Measurements from ENCODE around the gene RNLS.

Gene RNLS

DNA sequence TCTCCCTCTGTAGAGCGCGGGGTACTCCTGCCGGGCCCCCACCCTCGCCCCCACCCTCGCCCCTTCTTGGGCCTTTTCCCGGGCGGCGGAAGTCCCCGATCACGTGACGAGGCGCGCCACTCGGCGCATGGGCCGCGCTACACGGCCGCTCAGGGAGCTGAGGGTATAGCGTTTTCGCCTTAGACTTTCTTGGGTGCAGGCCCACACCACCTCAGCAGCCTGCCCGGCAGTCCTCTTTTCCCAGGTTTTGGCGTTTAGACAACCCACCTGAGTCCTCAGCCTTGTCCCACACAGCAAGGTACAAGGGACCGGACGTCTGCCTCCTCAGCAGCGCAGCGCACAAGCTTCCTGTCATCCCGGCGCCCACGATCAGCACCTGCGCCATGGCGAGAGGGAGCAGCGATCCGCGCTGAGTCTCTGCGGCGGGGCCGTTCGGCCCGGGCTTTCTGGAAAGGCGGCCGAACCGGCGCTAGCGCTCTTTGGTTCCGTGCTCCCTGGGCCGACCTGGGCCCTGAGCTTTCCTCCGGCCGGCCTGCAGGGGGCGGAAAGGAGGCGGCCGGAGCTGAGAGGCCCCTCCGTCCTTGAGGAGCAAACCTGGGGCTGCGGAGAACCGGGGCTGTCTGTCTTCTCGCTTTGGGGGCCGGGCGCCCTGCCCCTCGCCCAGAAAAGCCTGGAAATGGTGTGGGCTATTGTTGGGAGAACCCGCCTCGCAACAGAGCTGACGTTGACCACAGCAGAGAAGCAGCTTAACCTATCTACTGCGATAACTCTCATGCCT, at the start of gene RNLS:
RNLS (minus strand) TSS at position 513 of the 778 bp plus-strand sequence.
- DNase-seq, result peak; percentile 49

DNA sequence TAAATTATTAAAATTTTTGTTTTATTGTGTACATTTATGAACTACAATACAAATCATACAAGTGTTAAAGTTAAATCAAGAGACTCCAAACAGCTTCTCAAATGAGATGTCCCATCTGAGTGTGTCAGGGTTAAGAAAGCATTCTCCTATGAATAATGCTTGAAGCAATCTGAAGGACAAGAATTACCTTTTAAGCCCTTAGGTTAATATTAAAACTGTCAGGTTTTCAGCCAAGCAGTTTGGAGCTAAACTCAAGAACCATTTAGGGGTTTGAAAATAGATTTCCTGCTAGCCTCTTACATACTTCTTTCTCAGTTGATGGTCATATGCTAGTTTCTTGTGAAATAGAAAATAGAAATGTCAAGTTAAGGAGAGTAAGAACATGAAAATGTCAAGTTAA, 41.7 kb upstream of the RNLS start:
- no peak for DNase-seq

DNA sequence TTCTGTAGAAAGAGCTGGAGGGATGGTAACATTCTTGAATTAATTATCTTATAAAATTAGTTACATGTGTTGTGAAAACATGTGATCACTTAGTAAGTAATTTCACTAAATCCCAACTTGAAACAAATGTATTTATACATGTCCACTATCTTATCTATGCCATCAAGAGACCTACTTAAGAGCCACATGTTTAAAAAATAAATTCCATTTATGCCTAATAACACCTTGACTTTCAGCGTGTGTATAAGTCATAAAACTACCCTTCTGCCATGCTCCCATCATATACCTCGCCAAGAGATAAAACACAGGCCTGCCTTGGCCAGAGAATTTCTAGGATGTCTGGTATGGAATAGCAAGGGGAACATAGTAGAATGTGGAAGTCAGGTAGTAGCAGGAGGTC, 40.7 kb upstream of the RNLS start:
- DNase-seq, result no peak

DNA sequence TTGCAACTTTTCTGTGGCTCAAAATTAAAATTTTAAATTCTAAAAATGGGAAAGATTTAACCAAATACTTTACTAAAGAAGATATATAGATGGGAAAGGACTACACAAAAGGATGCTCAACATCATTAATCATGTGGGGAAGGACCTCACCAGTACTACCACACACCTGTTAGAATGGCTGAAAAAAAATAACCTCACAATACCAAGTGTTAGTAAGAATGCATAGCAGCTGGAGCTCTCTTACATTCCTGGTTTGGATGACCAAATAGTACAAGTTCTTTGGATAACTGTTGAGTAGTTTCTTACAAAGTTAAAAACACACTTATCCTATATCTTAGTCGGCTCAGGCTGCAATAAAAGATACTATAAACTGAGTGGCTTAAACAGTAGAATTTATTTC, 37.3 kb upstream of the RNLS start:
- DNase-seq, result no peak

DNA sequence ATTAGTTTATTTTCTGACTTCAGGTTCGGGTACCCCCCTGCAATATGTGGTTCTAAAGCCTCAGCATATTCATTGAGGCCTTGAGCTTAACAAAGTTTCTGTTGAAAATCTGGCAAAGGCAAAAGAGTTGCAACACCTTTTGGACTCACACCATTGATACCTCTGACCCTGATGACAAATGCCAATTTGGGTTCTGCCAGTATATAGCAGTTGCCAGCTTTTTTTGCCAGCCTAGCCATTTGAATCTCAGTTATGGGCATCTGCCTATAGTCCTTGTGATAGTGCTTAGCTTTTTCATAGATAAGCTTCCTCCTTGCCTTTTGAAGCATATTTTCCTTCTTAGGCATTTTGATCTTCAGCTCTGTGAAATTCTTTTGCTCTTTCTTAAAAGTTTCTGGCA, 35.4 kb upstream of the RNLS start:
- DNase-seq, result no peak

DNA sequence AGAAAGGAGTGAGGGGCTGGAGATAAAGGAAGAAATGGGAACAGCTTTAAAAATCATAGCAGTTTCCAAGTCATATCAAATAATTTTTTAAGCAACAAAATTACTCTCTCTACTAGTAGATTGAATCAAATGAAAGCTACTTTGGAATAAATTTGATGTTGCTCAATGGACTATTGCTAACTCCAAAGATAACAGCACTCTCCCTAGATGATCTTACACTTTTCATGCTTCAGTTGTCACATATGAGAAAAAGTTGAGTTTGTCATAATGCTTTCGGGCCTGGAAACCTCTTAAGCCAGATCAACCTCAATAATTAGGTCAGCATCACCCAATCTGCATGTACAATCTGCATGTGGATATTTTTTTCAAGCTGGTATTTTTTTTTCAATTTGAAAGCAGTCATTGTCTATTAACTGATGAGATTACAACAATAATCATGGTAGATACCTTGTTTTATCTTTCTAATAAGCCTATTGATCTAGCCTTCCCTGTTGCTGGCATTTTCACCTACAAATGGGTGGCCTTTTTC, 34.7 kb upstream of the RNLS start:
- DNase-seq, result no peak

DNA sequence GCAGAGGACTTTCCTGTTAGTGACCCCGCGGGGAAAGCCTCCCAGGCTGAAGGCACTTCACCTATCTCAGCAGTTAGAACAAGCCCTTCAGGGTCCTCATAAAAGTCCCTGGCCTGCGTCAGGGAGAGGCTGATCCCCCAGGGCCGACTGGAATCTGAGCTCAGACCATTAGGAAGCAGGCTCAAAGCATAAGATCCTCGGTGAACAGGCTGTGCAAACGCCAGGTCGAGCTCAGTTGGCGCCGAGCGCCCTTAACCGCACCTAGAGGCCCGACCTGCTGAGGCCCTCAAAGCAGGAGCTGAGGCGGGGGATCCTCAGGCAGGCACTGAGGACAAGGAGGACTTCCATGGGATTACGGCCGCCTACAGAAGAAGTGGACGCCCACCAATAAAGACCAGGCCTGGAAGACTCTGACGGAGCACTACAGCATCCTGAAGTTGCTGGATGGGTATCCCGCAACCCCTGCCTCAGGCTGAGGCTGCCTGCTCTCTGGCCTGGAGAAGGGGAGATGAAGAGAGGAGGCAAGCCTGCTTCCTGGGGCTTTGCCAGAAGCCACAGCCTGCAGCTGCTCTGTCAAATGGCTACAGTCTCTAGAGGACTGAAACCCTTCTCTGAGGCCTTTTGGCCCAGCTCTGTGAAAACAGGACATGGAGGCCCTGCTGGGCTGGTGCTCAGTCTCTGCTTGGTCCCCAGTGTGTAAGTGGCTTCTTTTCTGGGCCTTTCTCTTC, 33.3 kb upstream of the RNLS start:
- DNase-seq, result no peak

DNA sequence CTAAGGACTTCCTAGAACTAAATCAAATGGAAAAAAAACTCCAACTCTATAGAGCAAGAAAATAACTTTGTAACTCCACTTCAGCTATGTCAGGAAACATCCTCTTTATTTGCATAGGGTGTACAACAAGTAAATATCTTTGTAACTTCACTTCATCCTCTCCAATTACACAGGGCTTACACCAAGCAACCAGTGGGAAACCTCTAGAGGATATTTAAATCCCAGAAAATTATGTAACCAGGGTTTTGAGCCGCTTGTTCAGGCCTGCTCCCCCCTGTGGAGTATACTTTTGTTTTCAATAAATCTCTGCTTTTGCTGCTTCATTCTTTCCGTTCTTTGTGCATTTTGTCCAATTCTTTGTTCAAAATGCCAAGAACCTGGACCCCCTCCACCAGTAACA, 25.7 kb upstream of the RNLS start:
- no peak for DNase-seq

DNA sequence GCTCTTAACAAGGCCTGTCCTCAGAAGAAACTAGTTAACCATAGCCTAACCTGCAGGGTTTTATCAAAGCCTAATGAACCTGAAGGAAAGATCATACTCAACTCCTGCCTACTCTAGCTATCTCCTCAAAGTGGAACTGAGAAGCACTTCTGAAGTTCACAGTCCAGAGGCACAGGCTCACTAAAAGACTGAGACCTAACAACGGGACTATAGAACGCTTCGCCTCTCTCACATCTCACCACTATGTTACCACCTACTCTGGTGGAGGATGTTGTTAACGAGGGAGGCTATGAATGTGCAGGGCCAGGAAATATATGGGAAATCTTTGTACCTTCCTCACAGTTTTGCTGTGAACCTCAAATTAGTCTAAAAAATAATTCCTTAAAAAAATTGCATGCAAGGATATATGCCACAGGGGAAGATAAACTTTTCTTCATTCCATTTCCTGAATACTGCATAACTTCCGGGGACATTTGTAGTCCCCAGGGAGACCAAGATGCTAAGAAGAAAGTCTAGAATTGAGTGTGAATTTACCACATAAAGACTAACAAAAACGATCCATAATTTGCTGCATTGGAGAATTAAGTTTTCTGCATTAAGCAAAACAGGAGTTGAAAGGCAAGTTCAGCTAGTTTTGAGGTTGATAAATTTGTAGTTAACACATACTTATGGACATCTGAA, 25.1 kb upstream of the RNLS start:
- no peak for DNase-seq

DNA sequence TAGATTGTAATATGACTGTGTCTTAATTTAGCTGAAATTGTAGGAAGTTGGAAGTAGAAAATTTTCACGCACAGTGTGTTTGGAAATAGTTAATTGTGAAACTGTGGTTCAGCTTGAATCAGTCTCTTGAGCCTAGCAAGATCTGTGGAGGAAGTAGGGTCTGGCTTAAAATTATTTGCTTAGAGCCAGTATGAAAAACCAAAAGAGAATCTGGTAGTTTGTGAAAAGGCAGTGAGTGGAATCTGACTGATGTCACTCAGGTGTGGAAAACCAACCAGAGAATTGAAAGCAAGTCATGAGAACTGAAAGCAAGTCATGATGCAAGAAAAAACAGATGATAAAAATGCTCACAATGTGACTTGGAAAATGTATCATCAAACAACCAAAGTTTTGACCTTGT, 14.9 kb upstream of the RNLS start:
- no peak for DNase-seq

DNA sequence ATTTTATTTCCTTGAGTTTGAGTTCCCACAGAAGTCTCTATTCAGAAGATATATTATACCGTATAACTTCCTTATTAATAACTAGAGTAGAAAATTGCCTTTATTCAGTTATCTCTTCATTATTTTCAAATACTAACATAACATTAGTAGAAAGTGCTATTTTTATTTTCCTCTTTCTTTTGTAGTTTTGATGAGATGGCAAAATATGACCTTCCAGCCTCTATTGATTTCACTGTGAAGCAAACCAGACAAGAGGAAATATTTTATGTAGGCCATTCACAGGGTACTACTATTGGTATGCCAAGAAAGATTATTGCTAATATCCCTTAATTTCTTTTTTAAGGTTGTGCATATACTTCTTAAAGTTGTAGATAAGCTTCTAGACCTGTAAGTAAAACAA, 11.4 kb upstream of the RNLS start:
- no peak for DNase-seq

DNA sequence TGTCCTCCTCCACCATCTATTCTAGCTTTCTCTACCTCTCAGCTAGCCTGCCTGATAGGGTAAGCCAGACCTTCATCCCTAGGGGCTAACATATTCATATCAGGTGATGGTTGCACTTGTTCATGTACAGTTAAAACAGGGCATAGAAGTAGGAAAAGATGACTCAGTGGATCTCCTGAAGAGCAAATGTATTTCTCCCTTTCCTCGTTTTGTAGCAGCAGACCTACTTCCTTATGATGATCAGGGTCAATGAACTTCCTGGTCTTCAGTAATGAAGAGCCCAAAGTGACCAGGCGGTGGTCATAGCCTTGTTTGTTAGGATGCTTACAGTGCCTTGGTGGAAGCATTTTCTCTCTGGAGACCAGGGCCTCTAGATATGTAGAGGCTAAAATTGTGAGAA, 9.8 kb upstream of the RNLS start:
- no peak for DNase-seq

DNA sequence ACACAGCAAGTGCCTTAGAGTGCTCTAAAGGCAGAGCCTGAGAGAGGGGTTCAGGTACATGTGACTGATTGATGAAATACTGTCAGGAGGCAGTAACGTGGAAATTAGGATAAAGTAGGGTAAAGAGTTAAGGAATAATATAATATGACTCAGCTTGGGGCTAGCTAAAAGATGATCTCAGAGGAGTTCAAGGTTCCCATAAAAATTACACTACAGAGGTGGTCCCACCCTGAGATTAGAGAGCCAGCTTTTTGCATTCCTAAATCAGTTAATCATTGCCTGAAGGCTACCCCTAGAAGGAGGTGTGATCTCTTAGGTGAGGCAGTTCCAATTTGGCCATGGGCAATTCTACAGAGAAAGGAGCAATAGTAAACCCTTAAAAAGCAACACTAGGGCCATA, 9.3 kb upstream of the RNLS start:
- DNase-seq, result no peak

DNA sequence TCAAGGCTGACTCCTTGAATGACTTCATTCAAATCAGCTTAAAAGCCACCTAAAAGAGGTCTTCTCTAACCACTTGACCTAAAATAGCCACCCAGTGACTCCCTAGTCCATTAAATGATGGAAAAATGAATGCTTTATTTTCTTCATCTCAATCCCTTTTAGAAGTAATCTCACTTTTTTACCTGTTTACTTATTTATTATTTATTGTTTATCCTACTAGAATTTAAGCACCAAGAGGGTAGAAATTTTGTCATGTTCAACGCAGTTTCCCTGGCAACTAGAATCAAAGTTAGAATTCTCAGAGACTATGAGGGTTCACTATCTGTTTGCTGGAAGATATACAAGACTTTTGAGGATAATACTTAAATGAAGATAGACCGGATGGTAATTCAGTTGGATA, 3.3 kb upstream of the RNLS start, which contains the start of gene LIPJ:
LIPJ (plus strand) TSS at position 301 of the 400 bp plus-strand sequence. CDS start 3,926 bp downstream, outside the sequence.
- DNase-seq, result no peak

DNA sequence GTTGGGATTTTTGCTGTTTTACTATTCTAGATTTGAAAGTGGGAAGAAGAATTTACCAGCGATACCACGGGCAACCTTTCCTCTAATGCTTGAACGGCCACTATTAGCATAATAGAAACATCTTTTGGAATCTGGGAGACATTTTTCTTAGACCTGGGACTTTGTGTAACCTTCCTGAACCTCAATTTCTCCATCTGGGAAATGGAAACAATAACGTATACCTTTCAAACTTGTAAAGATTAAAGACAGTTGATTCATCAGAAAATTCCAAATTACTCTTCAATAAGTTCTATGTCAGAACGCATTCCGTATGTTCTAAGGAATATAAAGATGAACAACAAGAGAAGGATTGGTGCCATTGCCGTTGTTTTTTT, 453 bp upstream of the RNLS start:
- no peak for DNase-seq

DNA sequence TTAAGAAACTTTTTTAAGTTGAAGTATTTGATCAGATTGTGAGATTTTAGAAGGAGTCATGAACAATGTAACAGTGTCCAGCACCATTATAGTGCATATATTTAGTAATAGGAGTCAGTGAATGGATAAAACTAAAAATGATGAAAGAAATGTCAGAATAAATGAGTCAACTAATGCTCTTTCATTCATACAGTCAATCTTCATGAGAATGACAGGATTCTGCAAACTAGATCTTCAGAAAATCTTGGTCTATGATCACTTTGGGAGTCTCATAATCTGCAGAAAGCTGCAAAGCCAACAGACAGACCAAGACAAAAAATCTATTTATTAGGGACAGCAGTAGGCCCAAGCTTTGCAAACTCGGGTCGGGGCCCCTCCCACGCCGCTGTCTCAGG, 710 bp downstream of the RNLS start:
- DNase-seq, result no peak

DNA sequence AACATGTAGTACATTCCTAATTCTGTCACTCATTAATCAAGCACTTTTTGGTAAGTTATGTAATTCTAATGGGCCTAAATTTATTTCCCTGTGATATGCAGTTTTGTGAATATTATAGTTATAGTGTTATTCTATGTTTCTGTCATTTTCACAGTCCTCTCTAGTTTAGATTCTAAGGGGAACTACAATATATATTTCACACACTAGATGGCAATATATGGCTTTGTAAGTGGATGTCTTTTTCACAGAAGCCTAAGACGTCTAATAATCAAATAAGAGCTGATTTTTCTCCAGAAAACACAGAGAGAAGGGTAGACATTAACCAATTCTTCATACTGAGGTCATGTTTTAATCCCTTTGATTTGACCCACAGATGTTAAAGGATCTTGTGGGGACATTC, 18.0 kb downstream of the RNLS start:
- DNase-seq, result no peak

DNA sequence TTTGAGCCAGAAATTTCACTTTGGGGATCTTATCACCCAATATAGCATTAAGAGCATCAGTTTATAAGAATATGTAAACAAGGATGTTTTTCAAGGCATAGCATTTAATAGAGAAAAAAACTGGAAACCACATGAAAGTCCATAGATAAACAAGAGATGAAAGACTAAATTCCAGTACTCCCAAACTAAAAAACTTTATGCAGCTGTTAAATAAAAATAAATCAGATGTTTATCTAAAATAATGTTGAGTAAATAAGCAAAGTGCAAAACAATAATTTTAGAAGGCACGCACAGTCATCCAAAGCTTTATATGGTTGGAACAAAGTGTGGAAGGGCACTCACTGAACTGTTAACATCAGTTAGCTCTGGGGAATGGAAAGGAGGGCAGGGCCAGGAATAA, 21.0 kb downstream of the RNLS start:
- DNase-seq, result no peak

DNA sequence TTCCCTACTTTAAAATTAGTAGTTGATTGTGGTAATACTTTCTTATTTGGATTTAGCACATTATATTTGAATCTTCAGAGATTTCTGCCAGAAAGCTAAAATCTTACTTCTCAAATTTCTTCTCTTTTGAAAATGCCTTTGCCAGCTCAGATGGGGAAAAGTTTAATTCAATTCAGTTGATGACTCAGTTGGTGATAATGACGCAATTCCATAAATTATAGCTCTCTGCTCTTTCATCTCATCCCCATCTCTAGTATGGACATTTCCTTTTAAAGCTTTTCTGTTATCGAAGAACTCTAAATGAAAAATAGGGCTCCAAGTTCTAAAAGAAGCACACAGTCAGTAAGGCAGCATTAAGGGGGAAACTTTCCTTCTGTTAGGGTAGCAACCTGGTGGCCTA, 25.5 kb downstream of the RNLS start:
- no peak for DNase-seq

DNA sequence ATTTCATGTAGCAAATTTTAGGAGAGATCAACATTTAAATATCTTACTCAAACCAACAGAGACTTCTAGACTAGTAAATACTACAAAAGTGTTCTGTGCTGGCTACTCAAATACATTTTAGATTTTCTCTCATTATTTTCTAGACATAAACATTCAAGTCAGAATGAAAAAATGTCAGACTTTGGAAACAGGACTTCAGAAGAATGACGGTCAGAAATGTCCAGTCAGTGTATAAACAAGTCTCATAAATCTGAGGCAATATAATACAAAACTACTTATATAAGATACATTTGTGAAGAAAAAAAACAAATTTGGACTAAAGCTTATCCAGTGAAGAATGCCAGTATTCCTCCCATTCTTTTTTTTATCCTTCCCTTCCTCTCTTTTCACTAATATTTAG, 25.9 kb downstream of the RNLS start:
- no peak for DNase-seq

DNA sequence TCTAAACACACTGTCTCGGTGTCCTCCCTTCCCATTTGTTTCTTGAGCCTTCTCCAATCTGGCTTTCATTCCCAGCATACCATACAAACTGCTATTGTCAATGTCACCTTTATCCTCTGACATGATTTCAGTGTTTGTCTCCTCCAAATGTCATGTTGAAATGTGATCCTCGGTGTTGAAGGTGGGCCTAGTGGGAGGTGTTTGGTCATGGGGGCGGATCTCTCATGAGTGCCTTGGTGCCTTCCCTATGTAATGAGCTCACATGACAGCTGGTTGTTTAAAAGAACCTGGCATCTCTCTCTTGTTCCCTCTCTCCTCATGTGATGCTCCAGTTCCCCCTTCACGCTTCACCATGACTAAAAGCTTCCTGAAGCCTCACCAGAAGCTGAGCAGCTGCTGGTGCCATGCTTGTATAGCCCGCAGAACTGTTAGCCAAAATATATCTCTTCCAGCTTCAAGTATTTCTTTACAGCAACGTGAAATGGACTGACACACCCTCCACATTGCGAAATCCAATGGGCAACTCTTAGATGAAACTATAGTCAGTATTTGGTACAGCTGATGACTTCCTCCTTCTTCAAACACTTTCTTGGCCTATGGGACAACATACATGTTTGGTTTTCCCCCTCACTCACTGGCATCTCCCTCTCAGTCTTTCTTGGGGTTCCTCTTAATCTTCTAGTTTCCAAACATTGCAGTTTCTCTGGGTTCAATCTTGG, 27.8 kb downstream of the RNLS start:
- DNase-seq, result peak; percentile 4

DNA sequence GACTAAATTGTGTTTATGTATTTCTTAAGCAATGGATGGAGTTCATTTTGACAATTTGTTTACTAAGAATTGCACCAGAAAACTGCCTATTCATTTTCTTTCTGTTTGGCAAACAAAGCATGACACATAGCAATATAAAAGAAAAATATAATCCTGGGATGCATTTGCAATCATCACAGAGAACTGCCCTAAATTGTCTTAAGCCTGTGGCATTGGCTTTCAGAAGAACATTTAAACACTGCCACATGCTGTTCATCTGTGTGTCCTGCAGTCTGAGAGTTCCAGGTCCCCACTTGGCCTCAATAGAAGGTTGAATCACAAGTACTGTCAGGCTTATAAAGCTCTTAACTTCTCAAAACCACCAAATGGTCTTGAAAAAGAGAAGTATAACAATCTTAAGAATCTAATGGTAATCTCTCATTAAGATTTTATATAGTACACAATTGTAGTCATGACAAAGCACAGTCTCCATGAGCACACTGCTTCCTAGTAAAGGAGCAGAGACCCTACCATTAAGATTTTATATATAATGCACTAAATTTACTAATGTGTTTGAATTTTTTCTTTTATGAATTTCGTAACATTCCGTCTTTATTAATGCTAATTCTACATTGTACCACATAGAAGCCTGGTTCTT, 29.9 kb downstream of the RNLS start:
- no peak for DNase-seq

DNA sequence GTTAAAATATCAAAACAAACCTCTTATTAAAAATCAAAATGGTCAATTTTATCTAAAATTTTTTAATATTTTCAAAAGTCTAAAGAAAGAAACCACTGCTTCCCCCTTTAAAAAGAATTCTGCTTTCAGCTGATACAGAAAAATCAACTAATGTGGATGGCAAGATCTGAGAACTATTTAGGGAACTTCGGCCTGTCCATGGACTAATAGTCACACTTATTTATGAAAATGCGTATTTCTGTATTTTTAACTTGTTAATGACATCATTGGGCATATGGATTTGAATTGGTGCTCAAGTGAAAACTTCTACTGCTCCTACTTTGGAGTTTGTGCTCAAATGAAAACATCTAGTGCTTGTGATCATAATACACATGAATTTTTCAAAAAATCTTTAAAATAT, 31.9 kb downstream of the RNLS start:
- DNase-seq, result no peak

Data from NCI-H2171 treated with DMSO at 0.1 percent for 48 hours (cell line).